Neural progenitor cell (in vitro differentiated cells): Measurements from ENCODE around the gene SPEM1. TPM values are rescaled to one million over a fixed set of nuclear protein-coding genes. Genes with fewer than 3 reads are reported as not detected.

Source experiments
- DNase-seq: peaks from one replicate; pipeline ENCODE4 v3.0.0-alpha.2; 2016; ENCODE audit warnings: low spot score
- H2AFZ ChIP-seq: fragments of 200-600 bp; sonication (generic); replicated peaks from 2 replicates; pipeline ENCODE4 v1.6.1; 2016; ENCODE audit warnings: antibody characterized with exemption
- H3F3A ChIP-seq: fragments of 200-600 bp; sonication (generic); 2 replicates; pipeline ENCODE4 v1.6.1; 2016; ENCODE audit warnings: antibody characterized with exemption, low read depth
- H3K27ac ChIP-seq: fragments of 200-600 bp; sonication (generic); 2 replicates; pipeline ENCODE4 v1.5.1; 2016; ENCODE audit warnings: mild to moderate bottlenecking
- H3K27me3 ChIP-seq: fragments of 200-600 bp; sonication (generic); 2 replicates; pipeline ENCODE4 v1.6.1; 2016; ENCODE audit warnings: mild to moderate bottlenecking, moderate library complexity
- H3K36me3 ChIP-seq: fragments of 200-600 bp; sonication (generic); 2 replicates; pipeline ENCODE4 v1.5.1; 2016
- H3K4me1 ChIP-seq: fragments of 200-600 bp; sonication (generic); 2 replicates; pipeline ENCODE4 v1.6.1; 2016; ENCODE audit warnings: mixed run types
- H3K4me2 ChIP-seq: fragments of 200-600 bp; sonication (generic); 2 replicates; pipeline ENCODE4 v1.6.1; 2016
- H3K4me3 ChIP-seq: fragments of 200-600 bp; sonication (generic); 2 replicates; pipeline ENCODE4 v1.5.1; 2016
- H3K79me2 ChIP-seq: fragments of 200-600 bp; sonication (generic); 2 replicates; pipeline ENCODE4 v1.6.1; 2016; ENCODE audit warnings: low read depth
- H3K9ac ChIP-seq: fragments of 200-600 bp; sonication (generic); 2 replicates; pipeline ENCODE4 v1.6.1; 2016
- H3K9me3 ChIP-seq: fragments of 200-600 bp; sonication (generic); 2 replicates; pipeline ENCODE4 v1.5.1; 2016; ENCODE audit warnings: low read depth
- H4K20me1 ChIP-seq: fragments of 200-600 bp; sonication (generic); 2 replicates; pipeline ENCODE4 v1.6.1; 2016; ENCODE audit warnings: low read depth
- H3K27ac Mint-ChIP-seq: 3 replicates; pipeline ENCODE4 v1.8.0; 2021; ENCODE audit warnings: mixed read lengths
- H3K27me3 Mint-ChIP-seq: 2 replicates; pipeline ENCODE4 v1.8.0; 2022; ENCODE audit warnings: low read depth, mild to moderate bottlenecking, inconsistent platforms, moderate library complexity, mixed read lengths; ENCODE audit not compliant: insufficient read depth
- H3K36me3 Mint-ChIP-seq: 3 replicates; pipeline ENCODE4 v1.8.0; 2021; ENCODE audit warnings: mixed read lengths
- H3K4me1 Mint-ChIP-seq: 3 replicates; pipeline ENCODE4 v1.8.0; 2021; ENCODE audit warnings: mixed read lengths
- H3K4me3 Mint-ChIP-seq: 3 replicates; pipeline ENCODE4 v1.8.0; 2021; ENCODE audit warnings: mild to moderate bottlenecking, moderate library complexity, mixed read lengths
- H3K9me3 Mint-ChIP-seq: 3 replicates; pipeline ENCODE4 v1.8.0; 2020; ENCODE audit warnings: mixed read lengths
- CTCF ChIP-seq: fragments of 200-600 bp; sonication (generic); IDR thresholded peaks from 2 replicates; pipeline ENCODE4 v1.5.1; 2017; ENCODE audit warnings: antibody characterized with exemption, mild to moderate bottlenecking
- EZH2 ChIP-seq: fragments of 200-600 bp; sonication (generic); IDR thresholded peaks from 2 replicates; pipeline ENCODE4 v1.6.1; 2017; ENCODE audit warnings: antibody characterized with exemption, mild to moderate bottlenecking, moderate library complexity
- EZH2phosphoT487 ChIP-seq: fragments of 200-600 bp; sonication (generic); IDR thresholded peaks from 2 replicates; pipeline ENCODE4 v1.6.1; 2017; ENCODE audit warnings: antibody characterized with exemption
- total RNA-seq: library from RNA; depleted of rRNA; stranded (reverse); fragments of >200 nt; gene quantifications from 2 replicates; pipeline ENCODE4 v1.2.3, GENCODE V29; 2015; ENCODE audit warnings: low replicate concordance

The SPEM1 gene
- total RNA-seq, 1 donor from 2014 or later: not detected

GRCh38 chr17:7409716-7410115, 10.4 kb upstream of the SPEM1 start:
- H4K20me1 ChIP-seq: peaks cover 66% of the 10 kb centered on the region
- peak overlapping the region; percentile 46 for H3K4me3 Mint-ChIP-seq

GRCh38 chr17:7410634-7411426, 9.3 kb upstream of the SPEM1 start:
- H2AFZ ChIP-seq: no peak overlapping the region
- no peak overlapping the region for H3K27ac Mint-ChIP-seq

More at GRCh38 chr17:7409716-7410115, 10.4 kb upstream of the SPEM1 start:
- peaks cover 24% of the 10 kb centered on the region for H3F3A ChIP-seq
- no peak overlapping the region for H2AFZ ChIP-seq
- TF ChIP-seq CTCF (no peak), EZH2phosphoT487 (no peak), EZH2 (no peak)
- H3K36me3 ChIP-seq: peaks cover 8% of the 10 kb centered on the region
- H3K4me1 ChIP-seq: peaks cover 19% of the 10 kb centered on the region
- Mint-ChIP-seq H3K36me3 (peaks cover 21% of the 10 kb centered on the region), H3K27me3 (peaks cover 8% of the 10 kb centered on the region), H3K4me1 (peaks cover 41% of the 10 kb centered on the region), H3K9me3 (no peaks in the 10 kb centered on the region), H3K27ac (no peak overlapping the region)
- no peak overlapping the region for H3K9ac ChIP-seq
- no peaks in the 10 kb centered on the region for H3K9me3 ChIP-seq
- no peak for DNase-seq
- peaks cover 33% of the 10 kb centered on the region for H3K79me2 ChIP-seq
- H3K4me3 ChIP-seq: no peak overlapping the region
- H3K27me3 ChIP-seq: no peaks in the 10 kb centered on the region
- H3K4me2 ChIP-seq: no peak overlapping the region
- H3K27ac ChIP-seq: no peak overlapping the region

GRCh38 chr17:7411427-7411750, 8.7 kb upstream of the SPEM1 start:
- DNase-seq: no peak
- Histone ChIP-seq H3K36me3 (peaks cover 8% of the 10 kb centered on the region), H3K4me2 (no peak overlapping the region), H3K9ac (no peak overlapping the region), H3K4me1 (peaks cover 19% of the 10 kb centered on the region), H4K20me1 (peaks cover 67% of the 10 kb centered on the region), H3K4me3 (no peak overlapping the region), H3K79me2 (peaks cover 16% of the 10 kb centered on the region), H3K27me3 (no peaks in the 10 kb centered on the region), H3K9me3 (no peaks in the 10 kb centered on the region), H3K27ac (no peak overlapping the region), H2AFZ (no peak overlapping the region), H3F3A (peaks cover 10% of the 10 kb centered on the region)
- H3K9me3 Mint-ChIP-seq: no peaks in the 10 kb centered on the region
- peaks cover 10% of the 10 kb centered on the region for H3K27me3 Mint-ChIP-seq
- no peak overlapping the region for H3K27ac Mint-ChIP-seq
- H3K4me3 Mint-ChIP-seq: no peak overlapping the region
- peaks cover 36% of the 10 kb centered on the region for H3K4me1 Mint-ChIP-seq
- no peak for TF ChIP-seq EZH2phosphoT487
- no peak for TF ChIP-seq CTCF
- TF ChIP-seq EZH2: no peak
- H3K36me3 Mint-ChIP-seq: peaks cover 31% of the 10 kb centered on the region

More at GRCh38 chr17:7410634-7411426, 9.3 kb upstream of the SPEM1 start:
- peak overlapping the region; percentile 48 for H3K4me3 Mint-ChIP-seq
- no peaks in the 10 kb centered on the region for H3K27me3 ChIP-seq
- H3K36me3 ChIP-seq: peaks cover 8% of the 10 kb centered on the region
- peaks cover 37% of the 10 kb centered on the region for H3K4me1 Mint-ChIP-seq
- H3K4me2 ChIP-seq: no peak overlapping the region
- no peaks in the 10 kb centered on the region for H3K9me3 ChIP-seq
- peaks cover 19% of the 10 kb centered on the region for H3K4me1 ChIP-seq
- H3K4me3 ChIP-seq: no peak overlapping the region
- TF ChIP-seq EZH2phosphoT487: no peak
- TF ChIP-seq EZH2: no peak
- no peak for TF ChIP-seq CTCF
- H3K9ac ChIP-seq: no peak overlapping the region
- H4K20me1 ChIP-seq: peaks cover 70% of the 10 kb centered on the region
- H3K9me3 Mint-ChIP-seq: no peaks in the 10 kb centered on the region
- no peak for DNase-seq
- peaks cover 8% of the 10 kb centered on the region for H3K27me3 Mint-ChIP-seq
- peaks cover 29% of the 10 kb centered on the region for H3K36me3 Mint-ChIP-seq
- peaks cover 22% of the 10 kb centered on the region for H3K79me2 ChIP-seq
- no peak overlapping the region for H3K27ac ChIP-seq
- peaks cover 16% of the 10 kb centered on the region for H3F3A ChIP-seq
